Mesenchymal stem cell (in vitro differentiated cells and primary cell): ENCODE results near the gene AKAP1.

Experiments
- DNase-seq: peaks from one replicate; pipeline ENCODE4 v3.0.0-alpha.2; 2013
- H2AFZ ChIP-seq: one replicate; pipeline ENCODE4 v1.6.1; 2013; ENCODE audit warnings: low read depth, mild to moderate bottlenecking, control low read depth, inconsistent platforms, low read length, moderate library complexity
- H2AK5ac ChIP-seq: 2 replicates; pipeline ENCODE4 v1.6.1; 2013; ENCODE audit warnings: low read length, moderate library complexity, mild to moderate bottlenecking, inconsistent platforms; ENCODE audit not compliant: severe bottlenecking
- H2BK120ac ChIP-seq: one replicate; pipeline ENCODE4 v1.6.1; 2013; ENCODE audit warnings: low read depth, mild to moderate bottlenecking, inconsistent platforms, low read length, moderate library complexity
- H2BK12ac ChIP-seq, 2 experiments: one replicate each; pipeline ENCODE4 v1.6.1; 2013; ENCODE audit warnings: inconsistent platforms in 2 of 2, low read length in 2 of 2, mild to moderate bottlenecking in 2 of 2, moderate library complexity in 2 of 2, control low read depth in 1 of 2
- H2BK15ac ChIP-seq: one replicate; pipeline ENCODE4 v1.6.1; 2013; ENCODE audit warnings: mild to moderate bottlenecking, low read depth, inconsistent platforms; ENCODE audit not compliant: poor library complexity, severe bottlenecking
- H2BK5ac ChIP-seq: 2 replicates; pipeline ENCODE4 v1.6.1; 2013; ENCODE audit warnings: low read depth, mild to moderate bottlenecking, low read length, control low read depth, inconsistent platforms; ENCODE audit not compliant: poor library complexity, severe bottlenecking
- H3K14ac ChIP-seq, 2 experiments: one replicate each; pipeline ENCODE4 v1.6.1; 2013; ENCODE audit warnings: inconsistent platforms in 2 of 2, low read length in 2 of 2, control low read depth in 1 of 2, mild to moderate bottlenecking in 1 of 2, moderate library complexity in 1 of 2
- H3K18ac ChIP-seq, 2 experiments: one replicate each; pipeline ENCODE4 v1.6.1; 2013; ENCODE audit warnings: inconsistent platforms in 2 of 2, low read length in 2 of 2, control low read depth in 1 of 2, low read depth in 1 of 2, mild to moderate bottlenecking in 1 of 2
- H3K23ac ChIP-seq, 2 experiments: one replicate each; pipeline ENCODE4 v1.6.1; 2013; ENCODE audit warnings: inconsistent platforms in 2 of 2, low read length in 2 of 2, mild to moderate bottlenecking in 2 of 2, moderate library complexity in 2 of 2, control low read depth in 1 of 2
- H3K27ac ChIP-seq: 2 replicates; pipeline ENCODE4 v1.5.1; 2013; ENCODE audit warnings: mild to moderate bottlenecking, moderate library complexity, low read length, control low read depth, inconsistent platforms; ENCODE audit not compliant: poor library complexity, severe bottlenecking
- H3K27me3 ChIP-seq, 2 experiments: 2 replicates each; pipeline versions ENCODE4 v1.6.1 to v1.7.0; 2013; ENCODE audit warnings: low read length in 2 of 2, mild to moderate bottlenecking in 2 of 2, moderate library complexity in 2 of 2, control low read depth in 1 of 2, inconsistent platforms in 1 of 2; ENCODE audit not compliant: control insufficient read depth in 1 of 2, insufficient read depth in 1 of 2
- H3K36me3 ChIP-seq, 2 experiments: 2 replicates each; pipeline versions ENCODE4 v1.6.1 to v1.7.0; 2013; ENCODE audit warnings: low read length in 2 of 2, control low read depth in 1 of 2, inconsistent platforms in 1 of 2, low read depth in 1 of 2, mild to moderate bottlenecking in 1 of 2; ENCODE audit not compliant: insufficient read depth in 2 of 2, control insufficient read depth in 1 of 2
- H3K4ac ChIP-seq, 2 experiments: one replicate each; pipeline ENCODE4 v1.6.1; 2013; ENCODE audit warnings: inconsistent platforms in 2 of 2, low read length in 2 of 2, mild to moderate bottlenecking in 2 of 2, moderate library complexity in 2 of 2, control low read depth in 1 of 2, low read depth in 1 of 2
- H3K4me1 ChIP-seq: 2 replicates; pipeline ENCODE4 v1.6.1; 2013; ENCODE audit warnings: low read depth, low read length, control low read depth; ENCODE audit not compliant: control insufficient read depth, insufficient read depth
- H3K4me2 ChIP-seq: 2 replicates; pipeline ENCODE4 v1.6.1; 2013; ENCODE audit warnings: low read length, mild to moderate bottlenecking, inconsistent platforms; ENCODE audit not compliant: poor library complexity, severe bottlenecking
- H3K4me3 ChIP-seq, 2 experiments: 2 replicates each; pipeline versions ENCODE4 v1.5.1 to v1.7.0; 2013; ENCODE audit warnings: low read length in 2 of 2, mild to moderate bottlenecking in 2 of 2, control low read depth in 1 of 2, low read depth in 1 of 2; ENCODE audit not compliant: insufficient read depth in 1 of 2
- H3K79me1 ChIP-seq: replicated peaks from 2 replicates; pipeline ENCODE4 v1.6.1; 2013; ENCODE audit warnings: mild to moderate bottlenecking, control low read depth, low read length, inconsistent platforms; ENCODE audit not compliant: poor library complexity, severe bottlenecking
- H3K9ac ChIP-seq: 2 replicates; pipeline ENCODE4 v1.7.0; 2013; ENCODE audit warnings: mild to moderate bottlenecking, low read length, moderate library complexity
- H3K9me3 ChIP-seq: 2 replicates; pipeline ENCODE4 v1.7.0; 2013; ENCODE audit warnings: mild to moderate bottlenecking, low read length; ENCODE audit not compliant: control insufficient read depth
- H4K8ac ChIP-seq: one replicate; pipeline ENCODE4 v1.6.1; 2013; ENCODE audit warnings: inconsistent platforms, mild to moderate bottlenecking, low read length, moderate library complexity
- H4K91ac ChIP-seq: one replicate; pipeline ENCODE4 v1.6.1; 2013; ENCODE audit warnings: mild to moderate bottlenecking, low read length, inconsistent platforms
- WGBS: methylation state at CpG from one replicate; pipeline ENCODE4 v1.1.7; 2013; ENCODE audit warnings: mixed read lengths; 5-methylcytosine and 5-hydroxymethylcytosine counted together

The AKAP1 gene

GRCh38 chr17:57115377-57115776 lies 30.3 kb downstream of the AKAP1 start:
- Histone ChIP-seq H3K23ac (no peak overlapping the region), H3K79me1 (peaks cover 1% of the 10 kb centered on the region), H2BK15ac (no peak overlapping the region), H3K4me1 (no peaks in the 10 kb centered on the region), H4K8ac (no peak overlapping the region), H3K27ac (no peak overlapping the region), H3K36me3 (peaks cover 52 to 65% of the 10 kb centered on the region in 2 experiments), H3K4me2 (no peak overlapping the region), H2BK12ac (no peak overlapping the region), H3K4me3 (no peak overlapping the region), H2BK120ac (no peak overlapping the region), H3K4ac (no peak overlapping the region), H2AFZ (no peak overlapping the region), H3K14ac (no peak overlapping the region), H3K27me3 (no peaks in the 10 kb centered on the region), H2BK5ac (no peak overlapping the region), H3K9ac (no peak overlapping the region), H3K18ac (no peak overlapping the region), H2AK5ac (no peak overlapping the region), H3K9me3 (no peaks in the 10 kb centered on the region), H4K91ac (no peak overlapping the region)
- 98% methylated on average over 4 of the region's 4 CpGs for WGBS
- DNase-seq: no peak

GRCh38 chr17:57115916-57116315 lies 30.9 kb downstream of the AKAP1 start:
- H3K4me2 ChIP-seq: no peak overlapping the region
- no peak overlapping the region for H4K8ac ChIP-seq
- H3K14ac ChIP-seq: no peak overlapping the region
- H3K18ac ChIP-seq: no peak overlapping the region
- H3K4ac ChIP-seq: no peak overlapping the region
- H3K23ac ChIP-seq: no peak overlapping the region
- no peak for DNase-seq
- no peak overlapping the region for H2AK5ac ChIP-seq
- 97% methylated on average over 21 of the region's 21 CpGs for WGBS
- H3K79me1 ChIP-seq: peaks cover 1% of the 10 kb centered on the region
- no peaks in the 10 kb centered on the region for H3K9me3 ChIP-seq
- no peaks in the 10 kb centered on the region for H3K4me1 ChIP-seq
- no peak overlapping the region for H2BK120ac ChIP-seq
- H2BK12ac ChIP-seq: no peak overlapping the region
- H3K9ac ChIP-seq: no peak overlapping the region
- H2AFZ ChIP-seq: no peak overlapping the region
- H3K36me3 ChIP-seq: peaks cover 52 to 70% of the 10 kb centered on the region in 2 experiments
- H2BK5ac ChIP-seq: no peak overlapping the region
- H3K27me3 ChIP-seq: no peaks in the 10 kb centered on the region
- H2BK15ac ChIP-seq: no peak overlapping the region
- H3K4me3 ChIP-seq: no peak overlapping the region
- no peak overlapping the region for H4K91ac ChIP-seq
- H3K27ac ChIP-seq: no peak overlapping the region

GRCh38 chr17:57117798-57118197 lies 32.8 kb downstream of the AKAP1 start:
- Histone ChIP-seq H4K91ac (no peak overlapping the region), H3K4me1 (no peaks in the 10 kb centered on the region), H3K9ac (no peak overlapping the region), H3K27ac (no peak overlapping the region), H3K4me3 (no peak overlapping the region), H2BK120ac (no peak overlapping the region), H2BK15ac (no peak overlapping the region), H3K18ac (no peak overlapping the region), H2BK12ac (no peak overlapping the region), H3K4ac (no peak overlapping the region), H2BK5ac (no peak overlapping the region), H3K27me3 (no peaks in the 10 kb centered on the region), H3K23ac (no peak overlapping the region), H3K4me2 (no peak overlapping the region), H4K8ac (no peak overlapping the region), H2AFZ (no peak overlapping the region), H3K9me3 (no peaks in the 10 kb centered on the region), H2AK5ac (no peak overlapping the region), H3K36me3 (peaks cover 50 to 62% of the 10 kb centered on the region in 2 experiments), H3K14ac (no peak overlapping the region), H3K79me1 (peaks cover 1% of the 10 kb centered on the region)
- DNase-seq: no peak
- WGBS: 99% methylated on average over 4 of the region's 4 CpGs

GRCh38 chr17:57120814-57121213 lies 35.8 kb downstream of the AKAP1 start:
- Histone ChIP-seq H3K4me1 (no peaks in the 10 kb centered on the region), H3K4me2 (no peak overlapping the region), H3K14ac (no peak overlapping the region), H2BK15ac (no peak overlapping the region), H3K27ac (no peak overlapping the region), H3K9ac (no peak overlapping the region), H3K36me3 (peaks cover 42 to 58% of the 10 kb centered on the region in 2 experiments), H3K9me3 (no peaks in the 10 kb centered on the region), H3K4ac (no peak overlapping the region), H2AFZ (no peak overlapping the region), H2BK5ac (no peak overlapping the region), H3K23ac (no peak overlapping the region), H2BK120ac (no peak overlapping the region), H3K27me3 (no peaks in the 10 kb centered on the region), H2BK12ac (no peak overlapping the region), H4K8ac (no peak overlapping the region), H2AK5ac (no peak overlapping the region), H4K91ac (no peak overlapping the region), H3K4me3 (no peak overlapping the region), H3K79me1 (no peaks in the 10 kb centered on the region), H3K18ac (no peak overlapping the region)
- no peak for DNase-seq
